Measurements from ENCODE around the gene CELSR3.

CELSR3 gene

GRCh38 chr3:48681974-48682610 lies 19.4 kb upstream of the CELSR3 start:
- no peak overlapping the region for H3K4me3 ChIP-seq
- DNase-seq (ENCODE audit: low spot score), result no peak
- no peak overlapping the region for H3K27ac ChIP-seq
- TF ChIP-seq CTCF (IDR thresholded peaks at IDR 0.05), result no peak

GRCh38 chr3:48681541-48681880 lies 18.8 kb upstream of the CELSR3 start:
- no peak overlapping the region for H3K27ac ChIP-seq
- TF ChIP-seq CTCF (IDR thresholded peaks at IDR 0.05), result no peak
- H3K4me3 ChIP-seq, result no peak overlapping the region
- no peak for DNase-seq (ENCODE audit: low spot score)

- TF ChIP-seq CTCF (IDR thresholded peaks at IDR 0.05), result no peak
- H3K4me3 ChIP-seq, result no peak overlapping the region
- DNase-seq (ENCODE audit: low spot score), result no peak
- no peak overlapping the region for H3K27ac ChIP-seq
Observed at GRCh38 chr3:48680811-48681540, 18.3 kb upstream of the CELSR3 start.

- no peak for TF ChIP-seq CTCF (IDR thresholded peaks at IDR 0.05)
- H3K27ac ChIP-seq, result no peak overlapping the region
- H3K4me3 ChIP-seq, result no peak overlapping the region
- DNase-seq (ENCODE audit: low spot score), result no peak
Observed at GRCh38 chr3:48679411-48680391, 17.0 kb upstream of the CELSR3 start.

GRCh38 chr3:48678566-48679380 lies 16.1 kb upstream of the CELSR3 start:
- Histone ChIP-seq H3K27ac (no peak overlapping the region), H3K4me3 (no peak overlapping the region)
- no peak for TF ChIP-seq CTCF (IDR thresholded peaks at IDR 0.05)
- DNase-seq (ENCODE audit: low spot score), result no peak

- no peak overlapping the region for H3K27ac ChIP-seq
- TF ChIP-seq CTCF (IDR thresholded peaks at IDR 0.05), result no peak
- H3K4me3 ChIP-seq, result no peak overlapping the region
- DNase-seq (ENCODE audit: low spot score), result no peak
Observed at GRCh38 chr3:48678056-48678455, 15.4 kb upstream of the CELSR3 start.
